ENCODE data around the gene TTLL5.

The TTLL5 gene, protein sequence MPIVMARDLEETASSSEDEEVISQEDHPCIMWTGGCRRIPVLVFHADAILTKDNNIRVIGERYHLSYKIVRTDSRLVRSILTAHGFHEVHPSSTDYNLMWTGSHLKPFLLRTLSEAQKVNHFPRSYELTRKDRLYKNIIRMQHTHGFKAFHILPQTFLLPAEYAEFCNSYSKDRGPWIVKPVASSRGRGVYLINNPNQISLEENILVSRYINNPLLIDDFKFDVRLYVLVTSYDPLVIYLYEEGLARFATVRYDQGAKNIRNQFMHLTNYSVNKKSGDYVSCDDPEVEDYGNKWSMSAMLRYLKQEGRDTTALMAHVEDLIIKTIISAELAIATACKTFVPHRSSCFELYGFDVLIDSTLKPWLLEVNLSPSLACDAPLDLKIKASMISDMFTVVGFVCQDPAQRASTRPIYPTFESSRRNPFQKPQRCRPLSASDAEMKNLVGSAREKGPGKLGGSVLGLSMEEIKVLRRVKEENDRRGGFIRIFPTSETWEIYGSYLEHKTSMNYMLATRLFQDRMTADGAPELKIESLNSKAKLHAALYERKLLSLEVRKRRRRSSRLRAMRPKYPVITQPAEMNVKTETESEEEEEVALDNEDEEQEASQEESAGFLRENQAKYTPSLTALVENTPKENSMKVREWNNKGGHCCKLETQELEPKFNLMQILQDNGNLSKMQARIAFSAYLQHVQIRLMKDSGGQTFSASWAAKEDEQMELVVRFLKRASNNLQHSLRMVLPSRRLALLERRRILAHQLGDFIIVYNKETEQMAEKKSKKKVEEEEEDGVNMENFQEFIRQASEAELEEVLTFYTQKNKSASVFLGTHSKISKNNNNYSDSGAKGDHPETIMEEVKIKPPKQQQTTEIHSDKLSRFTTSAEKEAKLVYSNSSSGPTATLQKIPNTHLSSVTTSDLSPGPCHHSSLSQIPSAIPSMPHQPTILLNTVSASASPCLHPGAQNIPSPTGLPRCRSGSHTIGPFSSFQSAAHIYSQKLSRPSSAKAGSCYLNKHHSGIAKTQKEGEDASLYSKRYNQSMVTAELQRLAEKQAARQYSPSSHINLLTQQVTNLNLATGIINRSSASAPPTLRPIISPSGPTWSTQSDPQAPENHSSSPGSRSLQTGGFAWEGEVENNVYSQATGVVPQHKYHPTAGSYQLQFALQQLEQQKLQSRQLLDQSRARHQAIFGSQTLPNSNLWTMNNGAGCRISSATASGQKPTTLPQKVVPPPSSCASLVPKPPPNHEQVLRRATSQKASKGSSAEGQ (N-terminal part only)

DNA sequence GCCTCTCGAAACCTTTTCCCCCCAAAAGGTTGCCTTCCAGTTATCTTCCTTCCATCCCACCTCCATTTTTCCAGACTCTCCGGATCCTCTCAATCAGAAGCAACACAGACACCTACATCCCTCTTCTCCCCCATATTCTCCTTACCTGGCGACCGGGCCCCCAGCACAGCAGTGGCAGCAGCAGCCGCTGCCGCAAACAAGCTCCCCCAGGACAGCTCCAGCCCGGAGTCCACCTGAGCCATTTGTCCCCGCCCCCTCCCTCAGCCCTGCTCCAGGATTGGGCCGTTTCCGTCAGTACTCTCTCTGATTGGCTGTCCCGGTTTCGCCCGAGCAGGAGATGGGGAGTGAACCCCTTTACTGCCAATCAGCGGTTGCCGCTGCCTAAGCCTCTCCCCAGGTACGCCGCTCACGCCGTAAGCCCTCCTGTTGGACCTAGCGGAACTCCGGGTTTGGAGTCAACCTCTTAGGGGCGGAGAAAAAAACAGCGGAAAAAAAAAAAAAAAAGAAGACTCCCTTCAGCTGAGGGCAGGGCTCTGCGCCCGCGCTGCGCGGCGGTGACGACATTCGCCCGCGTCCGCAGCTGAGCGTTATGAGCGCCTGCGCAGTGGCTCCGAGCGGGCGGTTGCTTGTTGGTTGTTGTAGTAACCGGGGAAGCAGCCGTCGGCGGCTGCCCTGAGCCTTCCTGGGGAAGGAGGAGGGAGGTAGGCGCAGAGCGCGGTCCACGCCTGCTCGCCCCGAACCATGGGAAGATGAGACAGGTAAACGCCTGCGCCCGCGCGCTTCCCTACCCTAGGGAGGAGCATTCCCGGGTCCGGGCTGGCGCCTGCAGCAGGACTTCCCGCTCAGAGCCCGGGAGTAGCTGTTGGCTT lies at the start of gene TTLL5, which contains the start of gene ERG28:
Gene TTLL5 (plus strand): TSS at position 617 of the 869 bp plus-strand sequence. CDS start 1,904 bp downstream, outside the sequence.
Gene ERG28 (minus strand): TSS at position 247 of the 869 bp plus-strand sequence. CDS start 3,374 bp downstream, outside the sequence.
- DNase-seq (ENCODE audit: low read depth): peak; percentile 90

DNA sequence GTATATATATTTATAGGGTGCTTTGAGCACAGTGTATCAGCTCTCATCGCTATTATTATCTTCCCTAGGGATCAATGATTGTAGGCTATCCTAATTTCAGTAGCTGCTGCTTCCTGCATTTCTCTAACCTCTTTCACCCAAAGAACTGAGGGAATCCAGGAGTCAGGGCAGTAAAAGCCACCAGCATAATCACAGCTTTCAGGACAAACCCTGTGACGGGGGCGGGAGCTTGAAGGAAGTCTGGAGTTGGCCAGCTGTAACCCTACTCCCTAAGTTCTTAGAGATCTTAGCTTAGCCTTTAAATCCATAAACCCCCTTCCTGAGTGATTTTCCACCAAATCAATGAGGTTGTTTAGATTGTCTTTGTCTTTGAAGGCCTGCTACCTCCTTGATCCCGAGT lies 48.9 kb upstream of the TTLL5 start:
- DNase-seq (ENCODE audit: low read depth): no peak

DNA sequence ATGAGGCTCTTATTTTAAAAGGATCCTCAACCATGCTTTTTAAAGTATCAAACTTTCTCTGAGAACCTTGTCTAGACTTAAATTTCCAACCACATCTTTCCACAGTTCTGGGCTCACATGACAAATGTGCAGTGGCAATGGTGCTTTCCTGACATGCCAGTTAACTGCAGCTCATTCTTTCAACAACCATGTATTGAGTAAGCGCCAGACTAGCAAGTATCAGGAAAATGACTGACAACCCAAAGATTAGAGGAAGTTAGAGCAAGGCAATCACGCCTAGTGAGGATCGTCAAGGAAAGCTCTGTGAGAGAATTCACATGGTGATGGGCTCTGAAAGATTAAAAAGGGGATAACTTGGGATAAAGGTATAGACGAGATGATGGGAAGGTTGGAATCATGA lies 46.9 kb upstream of the TTLL5 start:
- DNase-seq (ENCODE audit: low read depth): no peak

DNA sequence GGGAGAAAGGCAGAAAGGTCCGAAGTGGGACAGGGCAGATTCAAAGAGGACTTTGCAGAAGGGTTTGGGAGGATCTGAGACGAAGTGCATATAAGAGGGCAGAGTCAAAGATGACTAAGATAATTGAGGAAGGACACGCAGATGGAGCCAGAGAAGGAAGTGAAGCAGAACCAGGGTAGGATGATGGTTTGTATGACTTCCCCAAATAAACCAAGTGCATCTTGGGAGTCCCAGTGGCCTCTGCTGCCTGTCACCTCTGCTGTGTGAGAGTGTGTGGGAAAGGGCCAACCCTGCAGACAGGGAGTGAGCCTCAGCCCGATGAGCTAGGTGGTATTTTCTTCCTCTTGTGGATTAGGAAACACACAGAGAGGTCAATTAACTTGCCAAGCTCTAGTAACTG lies 45.8 kb upstream of the TTLL5 start:
- no peak for DNase-seq (ENCODE audit: low read depth)

DNA sequence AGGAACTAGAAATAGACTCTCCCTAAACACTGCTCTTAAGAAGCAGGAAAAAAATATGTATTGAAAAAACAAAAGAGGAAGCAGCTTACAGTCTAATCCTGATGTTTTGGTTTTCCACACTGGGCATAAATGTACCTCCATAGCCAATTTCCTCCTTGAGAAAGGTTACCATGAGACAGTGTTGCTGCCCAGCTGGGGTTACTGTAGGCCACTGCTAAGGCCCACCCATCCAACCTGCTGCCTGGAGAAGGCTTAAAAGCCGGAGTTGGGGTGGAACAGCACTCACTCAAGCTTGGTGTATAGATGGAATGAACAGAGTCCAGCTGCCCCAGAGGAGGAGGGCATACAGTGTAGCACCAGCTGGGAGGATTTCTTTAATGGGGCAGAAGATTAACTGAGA lies 41.5 kb upstream of the TTLL5 start:
- DNase-seq (ENCODE audit: low read depth): no peak

DNA sequence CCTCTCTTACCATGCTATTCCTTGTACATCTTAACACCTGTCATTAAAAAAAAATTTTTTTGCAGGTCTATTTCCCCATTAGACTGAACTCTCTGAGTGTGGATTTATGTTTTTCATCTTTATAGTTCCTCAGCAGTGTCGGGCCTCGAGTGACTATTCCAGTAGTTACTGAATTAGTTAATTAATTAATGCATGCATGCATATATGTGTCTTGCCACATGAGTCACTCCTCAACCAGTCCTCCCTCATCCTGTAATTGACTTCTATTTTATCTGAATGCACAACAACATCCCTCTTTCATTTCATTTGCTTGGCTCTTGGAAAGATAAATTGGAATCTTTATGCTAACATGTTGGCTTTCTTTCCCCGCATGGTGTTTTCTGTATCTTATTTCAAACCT lies 36.0 kb upstream of the TTLL5 start:
- DNase-seq (ENCODE audit: low read depth): no peak

DNA sequence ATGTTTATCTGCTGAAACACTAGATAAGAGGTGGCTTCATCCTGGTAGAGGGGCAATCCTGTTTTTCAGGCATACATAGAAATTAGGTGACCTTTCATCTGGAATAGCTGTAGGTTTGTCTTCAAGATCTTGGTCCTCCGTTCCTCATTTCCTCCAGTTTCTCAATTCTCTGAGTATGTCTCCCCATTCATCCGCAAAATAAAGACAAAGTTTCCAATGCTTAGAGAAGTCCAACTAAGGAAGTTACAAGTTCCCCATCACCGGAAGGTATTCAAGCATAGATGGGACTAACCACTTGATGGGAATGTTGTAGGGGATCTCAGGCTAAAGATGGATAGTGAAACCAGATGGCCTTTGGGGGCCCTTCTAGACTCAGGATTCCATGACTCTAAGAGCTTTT lies 34.6 kb upstream of the TTLL5 start:
- no peak for DNase-seq (ENCODE audit: low read depth)

DNA sequence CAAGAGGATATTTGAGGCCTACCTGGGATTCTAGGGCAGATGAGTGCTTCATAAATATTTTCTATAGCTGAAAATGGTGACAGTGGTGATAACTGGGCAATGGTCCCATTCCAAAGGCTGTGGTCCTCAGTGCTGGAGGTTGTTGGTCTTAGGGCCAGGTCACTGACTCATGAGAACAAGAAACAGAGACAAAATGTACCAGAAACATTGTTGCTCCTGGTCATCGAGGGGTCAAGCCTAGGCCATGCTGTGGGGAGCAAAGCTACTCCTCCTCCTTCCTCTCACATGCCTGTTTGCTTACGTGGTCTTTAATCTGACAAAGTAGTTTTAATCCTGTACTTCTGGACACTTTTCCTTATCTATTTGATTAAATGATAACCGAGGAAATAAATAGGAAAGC lies 34.2 kb upstream of the TTLL5 start:
- DNase-seq (ENCODE audit: low read depth): no peak

DNA sequence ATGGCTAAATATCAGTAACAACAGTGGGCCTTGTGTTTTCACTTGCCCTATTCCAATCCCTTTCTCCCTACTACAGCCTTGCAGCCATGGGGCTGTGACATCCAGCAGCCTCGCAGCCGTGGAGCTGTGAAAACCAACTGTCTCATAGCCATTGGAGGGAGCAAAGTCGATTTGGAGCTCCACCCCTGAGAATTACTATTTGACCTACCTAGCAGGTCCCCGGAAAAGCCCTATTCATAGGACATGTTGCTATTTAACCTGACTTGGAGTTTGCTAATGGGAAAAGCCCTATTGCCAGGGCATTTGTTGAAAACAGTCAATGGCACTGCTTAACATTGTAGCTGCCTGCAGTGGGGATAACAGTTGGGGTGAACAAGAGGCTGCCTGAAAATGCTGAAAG lies 33.6 kb upstream of the TTLL5 start:
- no peak for DNase-seq (ENCODE audit: low read depth)

DNA sequence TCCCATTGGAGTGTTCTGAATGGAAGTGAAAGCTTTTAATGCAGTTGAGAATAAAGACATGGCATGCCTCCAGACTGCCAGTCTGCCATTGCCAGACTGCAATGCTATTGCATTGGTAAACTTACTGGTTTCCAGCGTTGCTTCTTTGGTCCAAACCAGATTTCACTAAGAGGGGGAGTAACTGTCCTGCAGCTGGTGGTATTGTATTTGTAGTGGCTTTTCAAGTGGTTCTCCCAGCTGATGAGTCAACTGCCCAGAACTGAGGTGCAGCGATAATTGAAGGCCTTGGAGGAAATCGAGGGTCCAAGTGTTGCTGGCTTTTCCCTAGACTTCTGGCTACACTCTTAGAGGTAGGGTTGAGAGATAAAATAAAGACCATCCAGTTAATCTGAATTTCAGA lies 32.2 kb upstream of the TTLL5 start:
- no peak for DNase-seq (ENCODE audit: low read depth)

DNA sequence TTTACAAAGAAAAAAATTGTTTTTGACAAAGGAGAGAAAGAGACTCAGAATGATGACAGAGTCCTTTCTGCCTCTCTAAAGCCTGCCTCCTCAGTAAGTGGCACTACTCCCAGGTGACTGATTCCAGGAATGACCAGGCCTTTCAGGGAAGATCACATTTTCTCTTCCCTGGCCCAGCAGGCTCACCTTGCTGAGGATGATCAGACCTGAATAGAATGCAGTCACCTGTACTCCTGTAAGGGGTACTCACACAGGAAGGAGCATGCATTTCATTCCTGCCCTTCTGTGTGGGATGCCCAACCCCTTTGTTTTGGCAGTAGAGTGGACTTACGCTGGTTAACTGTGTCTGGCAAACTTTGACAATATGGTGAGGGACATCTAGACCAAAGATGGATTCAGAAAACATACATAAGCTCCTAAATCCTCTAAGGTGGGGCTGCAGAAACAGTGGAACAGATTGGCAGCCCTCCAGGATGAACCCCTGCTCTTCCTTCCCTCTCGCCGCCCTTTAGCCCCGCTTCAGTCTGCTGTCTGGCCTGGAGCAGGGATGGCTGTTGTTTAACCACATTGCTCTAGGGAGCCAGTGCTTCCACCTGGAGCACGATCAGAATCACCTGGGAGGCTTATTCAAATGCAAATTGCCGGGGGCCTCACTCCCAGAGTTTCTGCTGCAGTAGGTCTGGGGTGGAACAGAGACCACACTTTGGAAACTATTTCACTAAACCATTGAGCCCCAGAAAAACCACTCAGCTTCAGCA lies 30.2 kb upstream of the TTLL5 start:
- no peak for DNase-seq (ENCODE audit: low read depth)

DNA sequence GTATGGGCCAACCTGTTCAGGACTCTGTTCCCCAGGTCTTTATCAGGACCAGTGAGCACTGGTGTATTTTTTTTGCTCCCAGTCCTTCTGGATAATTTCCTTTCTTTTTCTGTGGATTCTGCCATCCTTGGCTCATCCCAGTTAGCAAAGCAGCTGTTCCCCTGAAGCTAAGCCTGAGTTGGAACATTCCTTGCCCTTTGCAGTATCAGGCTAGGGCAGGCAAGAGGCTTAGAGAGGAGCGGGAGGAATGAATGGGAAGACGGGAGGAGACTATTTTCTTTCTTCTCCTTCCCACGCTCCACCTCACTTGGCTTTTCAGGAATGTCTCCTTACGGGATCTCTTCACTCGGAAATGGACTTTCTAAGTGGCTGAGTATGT lies 29.6 kb upstream of the TTLL5 start:
- DNase-seq (ENCODE audit: low read depth): no peak

DNA sequence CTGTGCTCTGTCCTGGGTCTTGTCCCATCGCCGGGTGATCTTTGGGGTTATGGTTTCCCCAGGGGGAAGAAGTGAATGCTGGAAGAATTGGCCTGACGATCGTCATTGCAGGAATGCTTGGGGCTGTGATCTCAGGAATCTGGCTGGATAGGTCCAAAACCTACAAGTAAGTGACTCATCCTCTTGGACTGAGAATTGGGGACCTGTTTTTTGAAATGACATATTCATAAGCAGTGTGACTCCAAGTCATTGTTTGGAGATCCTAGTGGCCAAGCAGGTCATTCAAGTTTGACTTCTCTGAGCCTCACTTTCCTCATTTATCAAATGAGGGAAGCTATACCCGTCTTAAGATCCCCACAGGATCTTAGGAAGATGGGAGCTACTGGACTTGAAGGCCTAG lies 26.2 kb upstream of the TTLL5 start:
- no peak for DNase-seq (ENCODE audit: low read depth)

DNA sequence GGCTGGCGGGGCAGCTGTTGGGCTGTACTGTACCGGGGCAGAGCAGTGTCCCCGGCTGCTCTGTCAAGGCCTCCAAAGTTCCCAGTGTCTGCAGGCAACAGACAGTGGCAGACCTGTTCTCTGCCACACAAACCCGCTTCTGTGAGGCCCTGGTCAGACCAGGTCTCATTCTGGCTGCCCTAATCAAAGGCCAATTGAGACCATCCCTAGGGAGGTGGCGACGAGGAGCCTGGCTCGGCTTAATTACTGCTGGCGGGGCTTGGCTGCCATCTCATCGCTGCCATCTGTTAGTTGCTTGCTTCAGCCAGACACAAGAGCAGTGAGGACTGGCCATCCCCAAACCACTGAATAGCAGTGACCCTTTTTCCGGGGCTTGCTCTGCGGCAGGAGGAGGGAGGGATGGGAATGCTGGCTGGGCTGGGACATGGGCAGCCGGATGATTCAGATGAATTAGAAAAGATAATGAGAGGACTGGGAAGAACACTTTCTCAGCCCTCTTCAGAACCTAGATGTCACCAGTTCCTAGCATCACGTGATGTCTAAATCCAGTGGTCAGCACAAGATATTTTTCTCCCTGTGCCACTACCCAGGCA lies 24.9 kb upstream of the TTLL5 start:
- no peak for DNase-seq (ENCODE audit: low read depth)

DNA sequence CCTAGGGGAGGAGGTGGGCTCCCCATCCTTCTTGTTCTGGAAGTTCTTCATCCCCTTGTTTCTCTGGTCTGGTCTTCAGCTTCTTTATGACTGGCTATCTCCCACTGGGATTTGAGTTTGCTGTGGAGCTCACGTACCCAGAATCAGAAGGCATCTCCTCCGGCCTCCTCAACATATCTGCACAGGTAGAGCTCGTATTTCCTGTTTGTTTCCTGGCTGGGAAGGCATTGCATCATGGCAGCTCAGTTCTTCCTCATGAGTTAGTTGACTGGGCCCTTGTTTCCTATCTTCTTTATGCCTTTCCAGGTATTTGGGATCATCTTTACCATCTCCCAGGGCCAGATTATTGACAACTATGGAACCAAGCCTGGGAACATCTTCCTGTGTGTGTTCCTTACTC lies 20.2 kb upstream of the TTLL5 start:
- DNase-seq (ENCODE audit: low read depth): no peak

DNA sequence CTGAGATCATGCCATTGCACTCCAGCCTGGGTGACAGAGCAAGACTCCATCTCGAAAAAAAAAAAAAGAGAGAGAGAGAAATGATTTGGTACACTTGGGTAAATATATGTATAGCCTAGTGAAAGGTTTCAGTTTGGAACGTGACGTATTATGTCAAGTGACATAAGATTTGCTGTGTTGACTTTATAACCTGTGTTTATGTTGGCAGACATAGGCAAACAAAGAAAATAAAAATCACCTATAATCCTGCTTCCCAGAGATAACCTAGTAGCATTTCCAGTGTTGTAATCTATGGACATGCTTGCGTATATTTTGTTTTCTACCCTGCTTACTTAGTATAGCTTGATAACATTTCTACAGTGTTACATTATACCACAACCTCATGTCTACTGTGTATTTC lies 17.1 kb upstream of the TTLL5 start:
- no peak for DNase-seq (ENCODE audit: low read depth)

DNA sequence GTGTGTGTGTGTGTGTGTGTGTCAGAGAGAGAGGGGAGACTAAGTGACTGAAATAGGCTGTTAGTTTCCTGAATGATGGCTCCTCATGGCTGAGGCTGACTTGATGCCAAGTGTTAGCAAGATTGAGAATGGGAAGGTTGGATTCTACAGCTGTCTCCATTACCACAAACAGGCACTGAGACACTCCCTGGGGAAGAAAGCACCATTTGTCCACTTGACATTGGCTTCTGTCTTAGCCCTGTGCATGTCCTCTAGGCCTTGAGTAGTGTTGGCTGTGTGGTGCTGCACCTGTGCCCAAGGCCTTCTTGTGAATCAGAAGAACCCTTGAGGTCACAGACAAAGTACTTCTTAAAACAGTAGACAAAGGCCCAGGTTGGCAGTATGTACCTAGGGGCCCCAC lies 16.0 kb upstream of the TTLL5 start:
- no peak for DNase-seq (ENCODE audit: low read depth)

DNA sequence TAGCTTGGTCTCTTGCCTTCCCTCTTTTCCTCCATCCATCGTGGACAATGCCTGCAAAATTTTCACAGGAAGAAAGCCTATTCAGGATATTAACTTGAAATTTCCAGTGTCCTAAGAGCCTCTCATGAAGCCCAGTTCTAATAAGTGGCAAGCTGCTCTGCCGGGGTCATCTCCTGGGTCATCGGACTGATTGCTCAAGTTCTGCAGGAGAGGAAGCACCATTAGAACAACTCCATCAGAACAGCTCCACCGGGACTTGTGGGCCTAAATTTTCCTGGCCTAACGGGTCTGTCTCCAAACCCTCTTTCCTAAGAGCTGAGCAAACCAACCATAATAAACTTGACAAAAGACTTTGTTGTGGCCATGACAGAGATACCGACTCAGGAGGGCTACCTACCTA lies 14.3 kb upstream of the TTLL5 start:
- DNase-seq (ENCODE audit: low read depth): no peak

DNA sequence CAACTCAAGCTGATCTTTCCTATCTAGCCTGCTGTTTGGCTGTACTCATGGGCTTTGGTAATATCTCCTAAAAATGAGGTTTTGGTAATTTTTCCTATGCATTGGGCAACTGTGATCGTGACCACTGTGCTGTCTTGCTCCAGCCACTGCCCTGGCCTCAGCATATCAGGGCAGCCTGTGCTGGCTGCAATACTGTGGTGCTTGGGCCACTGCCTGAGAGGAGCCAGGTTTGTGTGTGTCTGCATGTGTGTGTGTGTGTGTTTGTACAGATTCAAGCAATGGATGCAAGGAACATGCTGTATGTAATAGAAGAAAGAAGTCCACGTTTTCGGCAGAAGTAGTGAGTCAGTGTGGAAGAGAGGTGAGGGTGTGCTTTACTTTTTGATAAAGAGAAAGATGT lies 13.4 kb upstream of the TTLL5 start:
- DNase-seq (ENCODE audit: low read depth): no peak

All from stimulated activated CD8-positive, alpha-beta memory T cell treated with anti-CD3 and anti-CD28 coated beads, Interleukin-15, amount 100 ng/mL, for 24 hours (primary cell).